ENCODE data around the gene CCDC85A. TPM values are rescaled to one million over a fixed set of nuclear protein-coding genes. Genes with fewer than 3 reads are reported as not detected.

The CCDC85A gene
- polyA plus RNA-seq, 1 donor (not counting 4 experiments of a cell fraction or from before 2014, with no cell fraction given) = not detected

DNA sequence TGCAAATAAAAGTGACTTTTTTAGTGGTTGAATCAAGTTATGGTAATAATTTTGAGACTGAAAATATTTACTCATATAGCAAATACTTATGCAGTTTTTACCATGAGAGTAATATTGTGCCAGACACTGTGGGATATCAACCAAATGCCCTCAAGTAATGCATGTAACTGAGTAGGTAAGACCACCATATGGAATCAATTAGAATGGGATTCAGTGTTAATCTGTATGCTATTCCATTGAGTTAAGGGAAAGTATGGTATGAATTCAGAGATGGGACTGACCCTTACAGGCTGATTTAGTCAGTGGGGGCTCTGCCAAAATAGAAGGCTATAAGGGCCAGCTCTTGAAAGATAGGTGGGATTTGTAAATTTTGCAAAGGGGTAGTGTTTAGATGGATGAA, 131.6 kb downstream of the CCDC85A start:
- no peaks in the 10 kb centered on the region for H3K27me3 ChIP-seq (ENCODE audit: control insufficient read depth, extremely low read depth, insufficient read depth, low read length)
- no peaks in the 10 kb centered on the region for H3K4me1 ChIP-seq (ENCODE audit: control insufficient read depth, extremely low read depth, insufficient read depth, low read length)
- no peaks in the 10 kb centered on the region for H3K9me3 ChIP-seq (ENCODE audit: control insufficient read depth, low read depth, low read length)
- no peaks in the 10 kb centered on the region for H4K20me1 ChIP-seq (ENCODE audit: control insufficient read depth, extremely low read depth, insufficient read depth, low read length)
- no peak overlapping the region for H3K9ac ChIP-seq (ENCODE audit: control insufficient read depth, extremely low read depth, insufficient read depth, low read length)
- DNase-seq (ENCODE audit: low read depth, low spot score) = no peak
- no peak overlapping the region for H2AFZ ChIP-seq (ENCODE audit: control insufficient read depth, low read length)
- H3K27ac ChIP-seq (ENCODE audit: control insufficient read depth, insufficient read depth, low read length) = no peak overlapping the region
- H3K4me2 ChIP-seq (ENCODE audit: control insufficient read depth, extremely low read depth, insufficient read depth, low read depth, low read length) = no peak overlapping the region
- no peaks in the 10 kb centered on the region for H3K79me2 ChIP-seq (ENCODE audit: control insufficient read depth, insufficient read depth, low read length)
- no peak overlapping the region for H3K4me3 ChIP-seq (ENCODE audit: control insufficient read depth in 2 of 3, extremely low read depth in 1 of 3, insufficient read depth in 2 of 3, low read depth in 1 of 3, low read length in 3 of 3)
- FAIRE-seq = no peak
- dilution Hi-C loops (cut with MboI; ENCODE audit: extremely low pct_ligation_motif_present, low sequenced_read_pairs) = no loop called here
- no peak for TF ChIP-seq CTCF (optimal IDR thresholded peaks at IDR 0.05 in 1 of 3, IDR thresholded peaks at IDR 0.05 in 1 of 3, conservative IDR thresholded peaks at IDR 0.05 in 1 of 3; ENCODE audit: extremely low read depth in 1 of 3, insufficient read depth in 2 of 3, low read length in 3 of 3)
- H3K36me3 ChIP-seq (ENCODE audit: control insufficient read depth in 2 of 2, extremely low read depth in 1 of 2, insufficient read depth in 2 of 2, low read length in 2 of 2) = no peaks in the 10 kb centered on the region
- no peaks in the 10 kb centered on the region for H3K9me1 ChIP-seq (ENCODE audit: control insufficient read depth, extremely low read depth, insufficient read depth, low read length)

GRCh38 chr2:56316011-56316410, 132.2 kb downstream of the CCDC85A start:
- no peak for TF ChIP-seq EZH2 (IDR thresholded peaks at IDR 0.05; ENCODE audit: low read length)
- no peak for TF ChIP-seq CTCF (optimal IDR thresholded peaks at IDR 0.05 in 1 of 3, IDR thresholded peaks at IDR 0.05 in 1 of 3, conservative IDR thresholded peaks at IDR 0.05 in 1 of 3; ENCODE audit: extremely low read depth in 1 of 3, insufficient read depth in 2 of 3, low read length in 3 of 3)

More at GRCh38 chr2:56316011-56316410, 132.2 kb downstream of the CCDC85A start:
- no peak for DNase-seq (ENCODE audit: low read depth, low spot score)
- no peak for FAIRE-seq
- Histone ChIP-seq H2AFZ (ENCODE audit: control insufficient read depth, low read length) (no peak overlapping the region), H3K4me2 (ENCODE audit: control insufficient read depth, extremely low read depth, insufficient read depth, low read depth, low read length) (no peak overlapping the region), H3K4me1 (ENCODE audit: control insufficient read depth, extremely low read depth, insufficient read depth, low read length) (no peaks in the 10 kb centered on the region), H3K36me3 (ENCODE audit: control insufficient read depth in 2 of 2, extremely low read depth in 1 of 2, insufficient read depth in 2 of 2, low read length in 2 of 2) (no peaks in the 10 kb centered on the region), H3K27me3 (ENCODE audit: control insufficient read depth, extremely low read depth, insufficient read depth, low read length) (no peaks in the 10 kb centered on the region), H3K9ac (ENCODE audit: control insufficient read depth, extremely low read depth, insufficient read depth, low read length) (no peak overlapping the region), H3K9me1 (ENCODE audit: control insufficient read depth, extremely low read depth, insufficient read depth, low read length) (no peaks in the 10 kb centered on the region), H3K9me3 (ENCODE audit: control insufficient read depth, low read depth, low read length) (no peaks in the 10 kb centered on the region), H3K79me2 (ENCODE audit: control insufficient read depth, insufficient read depth, low read length) (no peaks in the 10 kb centered on the region), H3K27ac (ENCODE audit: control insufficient read depth, insufficient read depth, low read length) (no peak overlapping the region), H3K4me3 (ENCODE audit: control insufficient read depth in 2 of 3, extremely low read depth in 1 of 3, insufficient read depth in 2 of 3, low read depth in 1 of 3, low read length in 3 of 3) (no peak overlapping the region), H4K20me1 (ENCODE audit: control insufficient read depth, extremely low read depth, insufficient read depth, low read length) (no peaks in the 10 kb centered on the region)
- dilution Hi-C loops (cut with MboI; ENCODE audit: extremely low pct_ligation_motif_present, low sequenced_read_pairs) = no loop called here

All from keratinocyte (primary cell).